B cell (primary cell): ENCODE data around the gene GLRA3. TPM values are rescaled to one million over a fixed set of nuclear protein-coding genes. Genes with fewer than 3 reads are reported as not detected.

Experiments
- ATAC-seq: fragments of 200-7000 bp; cut with Tn5 transposase; one replicate; pipeline ENCODE4 v1.10.0; 2021; ENCODE audit warnings: low read depth, mild to moderate bottlenecking, moderate number of reproducible peaks, moderate library complexity
- CTCF ChIA-PET: fragments of 350-600 bp; sonication (Branson Sonifier 250); formaldehyde crosslinking; loops from one replicate; lab custom pipeline; 2021; ENCODE audit warnings: antibody characterized with exemption, inconsistent platforms; lab: Charles Lee
- POLR2A ChIA-PET: fragments of 350-600 bp; sonication (Branson Sonifier 250); formaldehyde crosslinking; loops from one replicate; lab custom pipeline; 2021; ENCODE audit warnings: antibody characterized with exemption; lab: Charles Lee
- DNase-seq: peaks from one replicate; pipeline ENCODE4 v3.0.0; 2013
- H2AFZ ChIP-seq: 2 replicates; pipeline ENCODE4 v1.6.1; 2012; ENCODE audit warnings: mild to moderate bottlenecking, low read depth, low read length; ENCODE audit not compliant: insufficient read depth, poor library complexity, severe bottlenecking
- H3K27ac ChIP-seq, 2 donors: 1 replicate in 1 of 2; 2 replicates in 1 of 2; pipeline ENCODE4 v1.5.1; 2012 to 2013; ENCODE audit warnings: low read length in 2 of 2, mild to moderate bottlenecking in 2 of 2, moderate library complexity in 1 of 2
- H3K27me3 ChIP-seq, 4 experiments: fragments of 200-600 bp in 1 of 4; sonication (generic) in 1 of 4; replicated peaks in 1 of 4; 1 replicate in 2 of 4; 2 replicates in 2 of 4; pipeline versions ENCODE4 v1.6.1 to v1.7.0; 2013 to 2016; ENCODE audit warnings: low read length in 3 of 4, mild to moderate bottlenecking in 2 of 4, mixed read lengths in 1 of 4, moderate library complexity in 1 of 4; ENCODE audit not compliant: insufficient read depth in 4 of 4, control insufficient read depth in 3 of 4; ENCODE audit errors: control extremely low read depth in 1 of 4
- H3K36me3 ChIP-seq, 2 experiments: replicated peaks in 1 of 2; 1 replicate in 1 of 2; 2 replicates in 1 of 2; pipeline versions ENCODE4 v1.6.1 to v1.7.1; 2013; ENCODE audit warnings: low read length in 1 of 2; ENCODE audit not compliant: insufficient read depth in 2 of 2, control insufficient read depth in 1 of 2; ENCODE audit errors: control extremely low read depth in 1 of 2, extremely low read depth in 1 of 2
- H3K4me1 ChIP-seq, 2 donors: fragments of 200-600 bp in 1 of 2; sonication (generic) in 1 of 2; 1 replicate in 1 of 2; 2 replicates in 1 of 2; pipeline versions ENCODE4 v1.5.1 to v1.6.1; 2013 to 2017; ENCODE audit warnings: low read length in 2 of 2; ENCODE audit not compliant: control insufficient read depth in 2 of 2, insufficient read depth in 2 of 2
- H3K4me2 ChIP-seq: replicated peaks from 2 replicates; pipeline ENCODE3; 2012; ENCODE audit warnings: mild to moderate bottlenecking, low read depth, low read length; ENCODE audit not compliant: poor library complexity, severe bottlenecking
- H3K4me3 ChIP-seq, 5 experiments: fragments of 200-600 bp in 1 of 5; sonication (generic) in 1 of 5; 1 replicate in 3 of 5; 2 replicates in 2 of 5; pipeline versions ENCODE4 v1.5.1 to v1.7.0; 2011 to 2016; ENCODE audit warnings: low read length in 4 of 5, mild to moderate bottlenecking in 4 of 5, low read depth in 2 of 5, control low read depth in 1 of 5, moderate library complexity in 1 of 5; ENCODE audit not compliant: insufficient read depth in 1 of 5; ENCODE audit errors: control extremely low read depth in 1 of 5, extremely low read depth in 1 of 5
- H3K79me2 ChIP-seq: fragments of 200-600 bp; sonication (generic); one replicate; pipeline ENCODE4 v1.6.0; 2016; ENCODE audit warnings: low read length; ENCODE audit not compliant: control insufficient read depth, insufficient read depth
- H3K9ac ChIP-seq: fragments of 200-600 bp; sonication (generic); 2 replicates; pipeline ENCODE4 v1.6.1; 2017; ENCODE audit warnings: mild to moderate bottlenecking, low read length, moderate library complexity
- H3K9me3 ChIP-seq, 3 donors: one replicate each; pipeline versions ENCODE4 v1.6.1 to v1.7.1; 2013; ENCODE audit warnings: low read length in 2 of 3; ENCODE audit not compliant: control insufficient read depth in 2 of 3, insufficient read depth in 1 of 3; ENCODE audit errors: control extremely low read depth in 1 of 3
- H4K20me1 ChIP-seq: 2 replicates; pipeline ENCODE4 v1.6.0; 2012; ENCODE audit warnings: mild to moderate bottlenecking, low read length; ENCODE audit not compliant: insufficient read depth, control insufficient read depth, poor library complexity, severe bottlenecking
- H3K27ac Mint-ChIP-seq: one replicate; pipeline ENCODE4 v1.8.0; 2021; ENCODE audit warnings: mixed read lengths
- H3K27me3 Mint-ChIP-seq: one replicate; pipeline ENCODE4 v1.8.0; 2021; ENCODE audit warnings: mixed read lengths
- H3K4me1 Mint-ChIP-seq: one replicate; pipeline ENCODE4 v1.8.0; 2021; ENCODE audit warnings: mixed read lengths
- H3K4me3 Mint-ChIP-seq: one replicate; pipeline ENCODE4 v1.8.0; 2021; ENCODE audit warnings: mixed read lengths
- H3K9me3 Mint-ChIP-seq: one replicate; pipeline ENCODE4 v1.8.0; 2022; ENCODE audit warnings: mixed read lengths; ENCODE audit not compliant: insufficient read depth
- CTCF ChIP-seq: fragments of 200-600 bp; IDR thresholded peaks from one replicate; pipeline ENCODE4 v1.8.0; 2022; ENCODE audit warnings: antibody characterized with exemption, mild to moderate bottlenecking
- EZH2 ChIP-seq: IDR thresholded peaks from 2 replicates; pipeline ENCODE4 v1.6.1; 2012; ENCODE audit warnings: borderline replicate concordance, low read depth, mild to moderate bottlenecking, moderate library complexity, low read length; ENCODE audit not compliant: insufficient read depth, poor library complexity, severe bottlenecking
- WGBS: methylation state at CpG from one replicate; pipeline ENCODE4 v1.1.5; 2013; ENCODE audit warnings: missing lambda C conversion rate; ENCODE audit not compliant: insufficient coverage; 5-methylcytosine and 5-hydroxymethylcytosine counted together
- intact Hi-C: fragments of 100-400 bp; cut with micrococcal nuclease; formaldehyde crosslinking; loops from one replicate; pipeline ENCODE4 v1.10.0; 2022
- polyA plus RNA-seq: library from polyadenylated mRNA; depleted of rRNA; stranded (reverse); fragments of >200 nt; gene quantifications from 2 replicates; pipeline ENCODE4 v1.2.3, GENCODE V29; 2012
- total RNA-seq, 2 donors: library from RNA; stranded (reverse); fragments of 120-200 nt in 1 of 2; gene quantifications; 1 replicate in 1 of 2; 2 replicates in 1 of 2; pipeline versions ENCODE4 v1.2.3 to v1.2.4, GENCODE V29; 2013 to 2022

The GLRA3 gene
- total and polyA plus RNA-seq, 2 donors (not counting 1 experiment from before 2014, with no cell fraction given), result 0.12 to 0.30 TPM

- intact Hi-C loops, result no loop called here
Observed at GRCh38 chr4:174640146-174640545, 188.9 kb downstream of the GLRA3 start.

GRCh38 chr4:174635732-174636131, 193.3 kb downstream of the GLRA3 start:
- H3K27ac ChIP-seq, result no peak overlapping the region
- POLR2A ChIA-PET, result no interaction called here
- no peak overlapping the region for H3K4me3 Mint-ChIP-seq

More at GRCh38 chr4:174640146-174640545, 188.9 kb downstream of the GLRA3 start:
- Histone ChIP-seq H4K20me1 (no peaks in the 10 kb centered on the region), H3K4me1 (no peaks in the 10 kb centered on the region), H3K27ac (no peak overlapping the region), H3K36me3 (no peaks in the 10 kb centered on the region), H3K79me2 (no peaks in the 10 kb centered on the region), H3K9ac (no peak overlapping the region), H3K4me2 (no peak overlapping the region), H3K9me3 (no peaks in the 10 kb centered on the region), H2AFZ (no peak overlapping the region), H3K27me3 (no peaks in the 10 kb centered on the region), H3K4me3 (no peak overlapping the region)
- TF ChIP-seq CTCF (no peak), EZH2 (no peak)
- Mint-ChIP-seq H3K27me3 (no peaks in the 10 kb centered on the region), H3K4me1 (no peaks in the 10 kb centered on the region), H3K9me3 (no peaks in the 10 kb centered on the region), H3K4me3 (no peak overlapping the region), H3K27ac (no peak overlapping the region)
- ATAC-seq (no peak), DNase-seq (no peak)
- ChIA-PET POLR2A (no interaction called here), CTCF (no interaction called here)

More at GRCh38 chr4:174635732-174636131, 193.3 kb downstream of the GLRA3 start:
- no peaks in the 10 kb centered on the region for H3K9me3 ChIP-seq
- no peak for TF ChIP-seq CTCF
- TF ChIP-seq EZH2, result no peak
- no peaks in the 10 kb centered on the region for H3K27me3 Mint-ChIP-seq
- H3K4me3 ChIP-seq, result no peak overlapping the region
- H4K20me1 ChIP-seq, result no peaks in the 10 kb centered on the region
- CTCF ChIA-PET, result no interaction called here
- no peak overlapping the region for H2AFZ ChIP-seq
- no peaks in the 10 kb centered on the region for H3K27me3 ChIP-seq
- H3K4me1 ChIP-seq, result no peaks in the 10 kb centered on the region
- H3K4me2 ChIP-seq, result no peak overlapping the region
- H3K9ac ChIP-seq, result no peak overlapping the region
- no peaks in the 10 kb centered on the region for H3K36me3 ChIP-seq
- no CpG with 5 or more reads among the region's 1 CpG for WGBS
- ATAC-seq (no peak), DNase-seq (no peak)
- H3K4me1 Mint-ChIP-seq, result no peaks in the 10 kb centered on the region
- H3K79me2 ChIP-seq, result no peaks in the 10 kb centered on the region
- intact Hi-C loops, result no loop called here
- H3K9me3 Mint-ChIP-seq, result no peaks in the 10 kb centered on the region
- no peak overlapping the region for H3K27ac Mint-ChIP-seq
